Measurements from ENCODE around the gene GLIS1.

Gene GLIS1

GRCh38 chr1:53681351-53681976 lies 57.5 kb downstream of the GLIS1 start:
- no peak for DNase-seq (ENCODE audit: low spot score)
- Histone ChIP-seq H3K4me3 (no peak overlapping the region), H3K27ac (no peak overlapping the region)
- TF ChIP-seq CTCF (IDR thresholded peaks at IDR 0.05) = no peak

- no peak overlapping the region for H3K27ac ChIP-seq
- no peak overlapping the region for H3K4me3 ChIP-seq
- TF ChIP-seq CTCF (IDR thresholded peaks at IDR 0.05) = no peak
- DNase-seq (ENCODE audit: low spot score) = no peak
Observed at GRCh38 chr1:53680868-53681267, 58.1 kb downstream of the GLIS1 start.

GRCh38 chr1:53678938-53679825 lies 59.8 kb downstream of the GLIS1 start:
- TF ChIP-seq CTCF (IDR thresholded peaks at IDR 0.05) = no peak
- DNase-seq (ENCODE audit: low spot score) = no peak
- Histone ChIP-seq H3K4me3 (no peak overlapping the region), H3K27ac (no peak overlapping the region)

- DNase-seq (ENCODE audit: low spot score) = no peak
Observed at GRCh38 chr1:53678507-53678906, 60.5 kb downstream of the GLIS1 start.

GRCh38 chr1:53678046-53678445 lies 60.9 kb downstream of the GLIS1 start:
- H3K27ac ChIP-seq = no peak overlapping the region
- no peak for DNase-seq (ENCODE audit: low spot score)
- H3K4me3 ChIP-seq = no peak overlapping the region
- no peak for TF ChIP-seq CTCF (IDR thresholded peaks at IDR 0.05)

More at GRCh38 chr1:53678507-53678906, 60.5 kb downstream of the GLIS1 start:
- no peak overlapping the region for H3K4me3 ChIP-seq
- H3K27ac ChIP-seq = no peak overlapping the region
- TF ChIP-seq CTCF (IDR thresholded peaks at IDR 0.05) = no peak

GRCh38 chr1:53677486-53677885 lies 61.5 kb downstream of the GLIS1 start:
- no peak for TF ChIP-seq CTCF (IDR thresholded peaks at IDR 0.05)
- Histone ChIP-seq H3K27ac (no peak overlapping the region), H3K4me3 (no peak overlapping the region)
- DNase-seq (ENCODE audit: low spot score) = no peak

- no peak for TF ChIP-seq CTCF (IDR thresholded peaks at IDR 0.05)
- no peak for DNase-seq (ENCODE audit: low spot score)
- H3K4me3 ChIP-seq = no peak overlapping the region
- H3K27ac ChIP-seq = no peak overlapping the region
Observed at GRCh38 chr1:53672785-53673184, 66.2 kb downstream of the GLIS1 start.

Data from coronary artery (tissue), 2 donors.